Panc1 (cell line): ENCODE results near the gene OR51A7. TPM values are rescaled to one million over a fixed set of nuclear protein-coding genes. Genes with fewer than 3 reads are reported as not detected.
"Not testable (repeated sequence)": the region's sequence is repeated elsewhere in the genome, so short reads cannot be mapped to it uniquely, and the experiment has no call there.

Experiments used
- ATAC-seq: fragments of 200-7000 bp; cut with Tn5 transposase; 2 replicates; pipeline ENCODE4 v1.9.1; 2020; ENCODE audit warnings: mild to moderate bottlenecking, moderate library complexity
- BruUV-seq: library from RNA; stranded (reverse); fragments of 400-500 nt; replicated peaks from 2 replicates; lab custom pipeline; 2021; lab: Mats Ljungman, UMichigan
- CTCF ChIA-PET: fragments of 300-600 bp; sonication (Branson Sonifier 250); formaldehyde crosslinking; loops from one replicate; lab custom pipeline; 2022; ENCODE audit warnings: antibody characterized with exemption; lab: Charles Lee
- POLR2A ChIA-PET: fragments of 300-600 bp; sonication (Branson Sonifier 250); formaldehyde crosslinking; loops from one replicate; lab custom pipeline; 2022; ENCODE audit warnings: antibody characterized with exemption; lab: Charles Lee
- DNase-seq: peaks from one replicate; pipeline ENCODE4 v3.0.0-alpha.2; 2010; ENCODE audit warnings: low read depth, low spot score
- H3K27ac ChIP-seq: 2 replicates; pipeline ENCODE4 v1.5.1; 2011; ENCODE audit warnings: mild to moderate bottlenecking, low read length, inconsistent platforms
- H3K27me3 ChIP-seq: fragments of 200-500 bp; sonication (Bioruptor generic); 2 replicates; pipeline ENCODE4 v1.6.0; 2014; ENCODE audit warnings: low read length, inconsistent platforms; ENCODE audit not compliant: control insufficient read depth, insufficient read depth
- H3K36me3 ChIP-seq: fragments of 200-500 bp; sonication (Bioruptor generic); 2 replicates; pipeline ENCODE4 v1.5.1; 2014; ENCODE audit warnings: inconsistent platforms, mild to moderate bottlenecking, low read length, moderate library complexity; ENCODE audit not compliant: control insufficient read depth, insufficient read depth
- H3K4me1 ChIP-seq: 2 replicates; pipeline ENCODE4 v1.5.1; 2011; ENCODE audit warnings: inconsistent platforms, mild to moderate bottlenecking, low read length, moderate library complexity; ENCODE audit not compliant: control insufficient read depth, insufficient read depth
- H3K4me3 ChIP-seq, 2 experiments: 2 replicates each; pipeline ENCODE4 v1.5.1; 2011 to 2012; ENCODE audit warnings: low read depth in 2 of 2, low read length in 2 of 2, mild to moderate bottlenecking in 2 of 2, inconsistent platforms in 1 of 2, moderate library complexity in 1 of 2
- H3K9me3 ChIP-seq: fragments of 200-500 bp; sonication (Bioruptor generic); 2 replicates; pipeline ENCODE4 v1.5.1; 2014; ENCODE audit warnings: low read depth, mild to moderate bottlenecking, inconsistent platforms, low read length, moderate library complexity; ENCODE audit not compliant: control insufficient read depth, insufficient read depth
- POLR2AphosphoS5 ChIP-seq: IDR thresholded peaks from 2 replicates; pipeline ENCODE4 v1.6.1; 2012; ENCODE audit warnings: mild to moderate bottlenecking, low read depth, low read length, moderate library complexity
- SIN3A ChIP-seq: IDR thresholded peaks from 2 replicates; pipeline ENCODE4 v1.6.1; 2012; ENCODE audit warnings: low read depth, mild to moderate bottlenecking, low read length, moderate library complexity, borderline replicate concordance; ENCODE audit not compliant: insufficient read depth
- TCF7L2 ChIP-seq: IDR thresholded peaks from 2 replicates; pipeline ENCODE4 v1.6.1; 2011; ENCODE audit warnings: mild to moderate bottlenecking, low read depth, low read length, inconsistent platforms
- in situ Hi-C: cut with HindIII; loops from 2 replicates; pipeline ENCODE4 v1.10.0; 2016; ENCODE audit warnings: low sequenced_read_pairs, low pct_unique_long_range_greater_than_20kb
- intact Hi-C: fragments of 100-400 bp; cut with micrococcal nuclease; formaldehyde crosslinking; loops from one replicate; pipeline ENCODE4 v1.10.0; 2022; ENCODE audit not compliant: unreplicated experiment
- total RNA-seq: library from RNA; stranded (reverse); gene quantifications from one replicate; pipeline ENCODE4 v1.2.1, GENCODE V29; 2021; ENCODE audit not compliant: unreplicated experiment
- TF ChIP-seq, protein P1 (sequence below): fragments of 450-650 bp; IDR thresholded peaks from 2 replicates; pipeline ENCODE4 v1.5.1; 2017; ENCODE audit warnings: mild to moderate bottlenecking
- TF ChIP-seq, protein P2 (sequence below), 2 experiments: IDR thresholded peaks; 2 replicates each; pipeline ENCODE4 v1.6.1; 2011 to 2012; ENCODE audit warnings: low read depth in 2 of 2, control low read depth in 1 of 2, low read length in 1 of 2, mild to moderate bottlenecking in 1 of 2, moderate library complexity in 1 of 2; ENCODE audit not compliant: insufficient read depth in 1 of 2

The OR51A7 gene
- total RNA-seq, 1 experiment from 2014 or later: not detected

DNA sequence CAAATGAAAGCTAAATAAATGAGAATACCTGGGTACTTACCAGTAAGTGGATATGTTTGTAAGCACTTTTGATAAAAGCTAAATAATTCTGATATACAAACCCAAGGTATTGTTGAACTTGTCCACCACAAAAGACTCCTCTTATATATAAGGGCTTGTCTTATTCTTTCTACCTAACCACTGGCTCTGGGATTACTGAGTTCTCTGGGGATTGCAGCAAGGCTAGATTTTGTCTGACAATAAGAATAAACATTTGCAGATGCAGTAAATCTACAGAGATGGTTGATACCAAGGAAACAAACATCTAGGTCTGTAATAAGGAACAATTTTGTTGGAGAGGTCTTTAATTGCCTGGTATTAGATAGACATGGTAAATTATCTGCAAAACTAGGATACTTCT is 43.9 kb downstream of the OR51A7 start, which contains the start of gene OR51A4:
Gene OR51A4 (minus strand): TSS at position 101 of the 400 bp plus-strand sequence. CDS start 505 bp downstream, outside the sequence.
- no peaks in the 10 kb centered on the region for H3K36me3 ChIP-seq
- no peaks in the 10 kb centered on the region for H3K27me3 ChIP-seq
- DNase-seq: no peak
- peaks cover 2% of the 10 kb centered on the region; the same call in 1 of the 2 replicates for H3K9me3 ChIP-seq
- H3K4me1 ChIP-seq: no peaks in the 10 kb centered on the region
- H3K27ac ChIP-seq: no peak within 1 kb of the TSS
- TF ChIP-seq, protein P1, sequence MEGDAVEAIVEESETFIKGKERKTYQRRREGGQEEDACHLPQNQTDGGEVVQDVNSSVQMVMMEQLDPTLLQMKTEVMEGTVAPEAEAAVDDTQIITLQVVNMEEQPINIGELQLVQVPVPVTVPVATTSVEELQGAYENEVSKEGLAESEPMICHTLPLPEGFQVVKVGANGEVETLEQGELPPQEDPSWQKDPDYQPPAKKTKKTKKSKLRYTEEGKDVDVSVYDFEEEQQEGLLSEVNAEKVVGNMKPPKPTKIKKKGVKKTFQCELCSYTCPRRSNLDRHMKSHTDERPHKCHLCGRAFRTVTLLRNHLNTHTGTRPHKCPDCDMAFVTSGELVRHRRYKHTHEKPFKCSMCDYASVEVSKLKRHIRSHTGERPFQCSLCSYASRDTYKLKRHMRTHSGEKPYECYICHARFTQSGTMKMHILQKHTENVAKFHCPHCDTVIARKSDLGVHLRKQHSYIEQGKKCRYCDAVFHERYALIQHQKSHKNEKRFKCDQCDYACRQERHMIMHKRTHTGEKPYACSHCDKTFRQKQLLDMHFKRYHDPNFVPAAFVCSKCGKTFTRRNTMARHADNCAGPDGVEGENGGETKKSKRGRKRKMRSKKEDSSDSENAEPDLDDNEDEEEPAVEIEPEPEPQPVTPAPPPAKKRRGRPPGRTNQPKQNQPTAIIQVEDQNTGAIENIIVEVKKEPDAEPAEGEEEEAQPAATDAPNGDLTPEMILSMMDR: no peak
- TF ChIP-seq POLR2AphosphoS5 (no peak), TCF7L2 (no peak), SIN3A (no peak)
- TF ChIP-seq, protein P2, sequence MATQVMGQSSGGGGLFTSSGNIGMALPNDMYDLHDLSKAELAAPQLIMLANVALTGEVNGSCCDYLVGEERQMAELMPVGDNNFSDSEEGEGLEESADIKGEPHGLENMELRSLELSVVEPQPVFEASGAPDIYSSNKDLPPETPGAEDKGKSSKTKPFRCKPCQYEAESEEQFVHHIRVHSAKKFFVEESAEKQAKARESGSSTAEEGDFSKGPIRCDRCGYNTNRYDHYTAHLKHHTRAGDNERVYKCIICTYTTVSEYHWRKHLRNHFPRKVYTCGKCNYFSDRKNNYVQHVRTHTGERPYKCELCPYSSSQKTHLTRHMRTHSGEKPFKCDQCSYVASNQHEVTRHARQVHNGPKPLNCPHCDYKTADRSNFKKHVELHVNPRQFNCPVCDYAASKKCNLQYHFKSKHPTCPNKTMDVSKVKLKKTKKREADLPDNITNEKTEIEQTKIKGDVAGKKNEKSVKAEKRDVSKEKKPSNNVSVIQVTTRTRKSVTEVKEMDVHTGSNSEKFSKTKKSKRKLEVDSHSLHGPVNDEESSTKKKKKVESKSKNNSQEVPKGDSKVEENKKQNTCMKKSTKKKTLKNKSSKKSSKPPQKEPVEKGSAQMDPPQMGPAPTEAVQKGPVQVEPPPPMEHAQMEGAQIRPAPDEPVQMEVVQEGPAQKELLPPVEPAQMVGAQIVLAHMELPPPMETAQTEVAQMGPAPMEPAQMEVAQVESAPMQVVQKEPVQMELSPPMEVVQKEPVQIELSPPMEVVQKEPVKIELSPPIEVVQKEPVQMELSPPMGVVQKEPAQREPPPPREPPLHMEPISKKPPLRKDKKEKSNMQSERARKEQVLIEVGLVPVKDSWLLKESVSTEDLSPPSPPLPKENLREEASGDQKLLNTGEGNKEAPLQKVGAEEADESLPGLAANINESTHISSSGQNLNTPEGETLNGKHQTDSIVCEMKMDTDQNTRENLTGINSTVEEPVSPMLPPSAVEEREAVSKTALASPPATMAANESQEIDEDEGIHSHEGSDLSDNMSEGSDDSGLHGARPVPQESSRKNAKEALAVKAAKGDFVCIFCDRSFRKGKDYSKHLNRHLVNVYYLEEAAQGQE (IDR thresholded peaks at IDR 0.05; ENCODE audit: insufficient read depth in 1 of 2, low read depth in 2 of 2, low read length in 1 of 2): no peak
- BruUV-seq: no TSS peak
- intact Hi-C loops: no loop called here
- no peak within 1 kb of the TSS for H3K4me3 ChIP-seq
- CTCF ChIA-PET: no interaction called here
- in situ Hi-C loops: no loop called here
- POLR2A ChIA-PET: no interaction called here
- no peak for ATAC-seq

DNA sequence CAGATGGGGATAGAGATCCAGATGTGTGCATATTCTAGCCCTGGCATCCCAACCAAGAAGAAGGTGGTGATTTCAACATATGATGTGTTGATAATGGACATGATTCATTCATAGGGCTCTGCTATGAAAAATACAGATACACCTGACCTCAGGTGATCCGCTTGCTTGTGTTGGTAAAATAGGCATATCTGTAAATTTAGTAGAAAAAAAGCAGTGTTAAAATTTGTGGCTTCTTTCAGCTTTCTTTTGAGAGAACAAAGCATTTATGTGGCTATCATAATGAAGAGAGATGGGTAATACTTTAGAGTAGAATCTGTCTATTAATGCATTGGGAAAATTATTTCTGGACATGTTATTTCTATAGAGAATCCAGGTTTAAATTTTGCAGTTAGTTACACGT is 52.0 kb downstream of the OR51A7 start, which contains the start of gene OR51A2:
Gene OR51A2 (minus strand): TSS at position 101 of the 400 bp plus-strand sequence. CDS start 0 bp downstream, at position 101.
- H3K9me3 ChIP-seq, in situ Hi-C loops, ATAC-seq, H3K4me1 ChIP-seq, DNase-seq, H3K27ac ChIP-seq, CTCF ChIA-PET, POLR2A ChIA-PET, intact Hi-C loops, H3K4me3 ChIP-seq, BruUV-seq, H3K27me3 ChIP-seq, H3K36me3 ChIP-seq: not testable (repeated sequence)

DNA sequence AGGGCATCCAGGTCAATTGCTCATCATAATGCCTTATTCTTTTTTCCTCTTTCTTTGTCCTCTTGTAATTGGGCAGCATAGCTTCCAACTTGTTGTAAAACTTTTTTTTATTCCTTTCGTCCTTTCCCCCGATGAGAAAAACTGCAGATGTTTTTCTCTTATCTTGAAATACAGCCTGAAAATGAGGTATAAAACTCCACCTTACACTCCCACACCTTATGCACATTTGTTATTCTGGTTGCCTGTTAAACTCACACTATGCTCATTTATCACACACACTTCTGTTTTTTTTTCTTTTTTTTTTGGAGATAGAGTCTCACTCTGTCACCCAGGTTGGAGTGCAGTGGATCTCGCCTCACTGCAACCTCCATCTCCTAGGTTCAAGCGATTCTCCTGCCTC is 53.8 kb downstream of the OR51A7 start:
- intact Hi-C loops: no loop called here
- no peak for ATAC-seq
- no peak for TF ChIP-seq POLR2AphosphoS5
- TF ChIP-seq SIN3A: no peak
- TF ChIP-seq, protein P2 (IDR thresholded peaks at IDR 0.05; ENCODE audit: insufficient read depth in 1 of 2, low read depth in 2 of 2, low read length in 1 of 2): no peak
- TF ChIP-seq, protein P1: no peak
- TF ChIP-seq TCF7L2: no peak
- no peaks in the 10 kb centered on the region for H3K4me1 ChIP-seq
- in situ Hi-C loops: no loop called here
- H3K36me3 ChIP-seq: no peaks in the 10 kb centered on the region
- CTCF ChIA-PET: no interaction called here
- DNase-seq: no peak
- POLR2A ChIA-PET: no interaction called here
- no peaks in the 10 kb centered on the region for H3K27me3 ChIP-seq
- no TSS peak for BruUV-seq
- no peaks in the 10 kb centered on the region for H3K9me3 ChIP-seq
- no peak overlapping the region for H3K27ac ChIP-seq
- H3K4me3 ChIP-seq: no peak overlapping the region
